NOMO-1 treated with DMSO at 0.1 percent for 48 hours (cell line): ENCODE data around the gene GSG1L2.
A peak's percentile ranks its signal among the peaks of the same experiment; 100 is the strongest.
"Not testable (repeated sequence)": the region's sequence is repeated elsewhere in the genome, so short reads cannot be mapped to it uniquely, and the experiment has no call there.

Experiments
- DNase-seq: peaks from one replicate; lab custom pipeline; 2025; ENCODE audit not compliant: unreplicated experiment; lab: John Stamatoyannopoulos, UW

GSG1L2 gene

GRCh38 chr17:9790889-9791876, 30.7 kb downstream of the GSG1L2 start, which contains the start of gene DHRS7C:
DHRS7C (minus strand) TSS chr17:9791592; CDS start chr17:9791284, 308 bp downstream.
- no peak for DNase-seq

- DNase-seq = no peak
Measured at GRCh38 chr17:9790316-9790715, 31.6 kb downstream of the GSG1L2 start.

- no peak for DNase-seq
Measured at GRCh38 chr17:9788601-9789000, 33.3 kb downstream of the GSG1L2 start.

GRCh38 chr17:9784544-9784943, 37.3 kb downstream of the GSG1L2 start:
- DNase-seq = no peak

GRCh38 chr17:9783465-9783864, 38.4 kb downstream of the GSG1L2 start:
- DNase-seq = not testable (repeated sequence)

GRCh38 chr17:9783050-9783449, 38.8 kb downstream of the GSG1L2 start:
- no peak for DNase-seq

GRCh38 chr17:9780552-9780951, 41.3 kb downstream of the GSG1L2 start:
- DNase-seq = no peak

GRCh38 chr17:9776911-9777310, 45.0 kb downstream of the GSG1L2 start:
- no peak for DNase-seq

GRCh38 chr17:9772658-9773057, 49.2 kb downstream of the GSG1L2 start:
- DNase-seq = no peak

- DNase-seq = no peak
Measured at GRCh38 chr17:9771465-9771864, 50.4 kb downstream of the GSG1L2 start.

GRCh38 chr17:9769036-9769695, 52.7 kb downstream of the GSG1L2 start:
- DNase-seq = no peak

GRCh38 chr17:9768381-9768934, 53.4 kb downstream of the GSG1L2 start:
- DNase-seq = peak; percentile 34

- no peak for DNase-seq
Measured at GRCh38 chr17:9767432-9767991, 54.4 kb downstream of the GSG1L2 start.

GRCh38 chr17:9766970-9767369, 54.9 kb downstream of the GSG1L2 start:
- no peak for DNase-seq

- no peak for DNase-seq
Measured at GRCh38 chr17:9765322-9765721, 56.6 kb downstream of the GSG1L2 start.

GRCh38 chr17:9763643-9764042, 58.2 kb downstream of the GSG1L2 start:
- no peak for DNase-seq

- DNase-seq = no peak
Measured at GRCh38 chr17:9760266-9760665, 61.6 kb downstream of the GSG1L2 start.

GRCh38 chr17:9755083-9755482, 66.8 kb downstream of the GSG1L2 start:
- DNase-seq = no peak
